Measurements from ENCODE around the gene RBM12. TPM values are rescaled to one million over a fixed set of nuclear protein-coding genes. Genes with fewer than 3 reads are reported as not detected.

The RBM12 gene
- total RNA-seq, 1 donor from 2014 or later, result 88.4 TPM

DNA sequence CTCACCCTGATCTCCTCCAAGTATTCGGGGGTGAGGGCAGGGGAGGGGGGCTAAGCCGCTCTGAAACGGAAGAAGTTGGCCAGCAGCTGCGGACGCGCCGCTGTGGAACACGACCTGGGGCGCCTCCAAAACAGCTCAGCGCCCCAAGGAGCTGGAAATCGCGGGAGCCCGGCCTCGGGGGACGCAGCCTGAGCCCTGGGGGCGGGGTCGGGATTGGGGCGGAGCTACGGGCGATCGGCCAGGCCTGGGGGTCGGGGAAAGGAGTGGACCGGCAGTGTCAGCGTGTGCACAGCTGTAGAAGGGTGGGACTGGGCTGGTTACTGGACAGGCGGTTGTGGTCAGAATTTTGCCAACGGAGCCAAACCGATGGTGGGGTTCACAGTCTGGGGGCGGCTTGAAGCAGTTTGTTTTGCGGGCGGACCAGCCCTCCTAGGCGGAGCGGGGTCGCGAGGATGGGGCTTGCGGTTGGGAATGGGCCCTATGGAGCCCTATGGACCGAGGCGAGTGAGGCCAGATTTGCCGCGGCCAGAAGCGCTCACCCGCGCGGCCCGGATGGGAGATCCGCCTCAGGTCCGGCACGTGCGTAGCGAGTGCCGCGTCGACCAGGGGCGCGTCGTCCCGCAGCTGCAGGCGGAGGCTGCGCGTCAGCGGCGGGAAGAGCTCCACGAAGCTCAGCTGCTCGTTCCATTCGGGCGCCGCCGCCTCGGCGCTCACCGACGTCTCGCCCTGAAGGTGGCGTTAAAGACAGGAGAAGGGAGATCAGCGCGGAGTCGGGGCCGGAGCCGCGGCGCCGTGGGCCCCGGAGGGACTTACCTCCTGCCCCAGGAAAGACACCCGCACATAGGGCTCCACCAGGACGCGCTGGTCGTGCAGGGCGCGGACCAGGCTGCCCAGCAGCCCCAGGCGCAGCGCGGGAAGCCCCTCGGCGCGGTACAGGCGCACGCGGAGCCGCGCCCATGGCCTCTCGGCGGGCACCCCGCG lies 63.4 kb downstream of the RBM12 start:
- peaks cover 3% of the 10 kb centered on the region for H3K4me1 Mint-ChIP-seq (ENCODE audit: low read depth, unreplicated experiment)
- Histone ChIP-seq H3K79me2 (ENCODE audit: insufficient read depth, low read length) (no peaks in the 10 kb centered on the region), H3K36me3 (ENCODE audit: insufficient read depth, low read length) (no peaks in the 10 kb centered on the region), H3K9ac (ENCODE audit: low read length) (peak overlapping the region; percentile 50), H3K27me3 (ENCODE audit: insufficient read depth, low read length) (peaks cover 27% of the 10 kb centered on the region), H3K4me3 (ENCODE audit: insufficient read depth, low read depth, low read length) (peak overlapping the region; percentile 51), H4K20me1 (ENCODE audit: insufficient read depth, low read length) (no peaks in the 10 kb centered on the region), H2AFZ (ENCODE audit: low read depth, low read length) (peak overlapping the region; percentile 79), H3K27ac (ENCODE audit: low read depth, low read length) (no peak overlapping the region), H3K4me2 (ENCODE audit: low read length) (peak overlapping the region; percentile 88), H3K4me1 (ENCODE audit: insufficient read depth, low read length) (peaks cover 11% of the 10 kb centered on the region), H3K9me3 (ENCODE audit: insufficient read depth, low read depth, low read length) (no peaks in the 10 kb centered on the region)
- H3K27me3 Mint-ChIP-seq (ENCODE audit: low read depth, unreplicated experiment), result peaks cover 66% of the 10 kb centered on the region
- peaks cover 2% of the 10 kb centered on the region for H3K36me3 Mint-ChIP-seq (ENCODE audit: low read depth, unreplicated experiment)
- peak; percentile 60 for TF ChIP-seq EZH2 (IDR thresholded peaks at IDR 0.05; ENCODE audit: insufficient read depth, low read length)
- TF ChIP-seq, protein P1, sequence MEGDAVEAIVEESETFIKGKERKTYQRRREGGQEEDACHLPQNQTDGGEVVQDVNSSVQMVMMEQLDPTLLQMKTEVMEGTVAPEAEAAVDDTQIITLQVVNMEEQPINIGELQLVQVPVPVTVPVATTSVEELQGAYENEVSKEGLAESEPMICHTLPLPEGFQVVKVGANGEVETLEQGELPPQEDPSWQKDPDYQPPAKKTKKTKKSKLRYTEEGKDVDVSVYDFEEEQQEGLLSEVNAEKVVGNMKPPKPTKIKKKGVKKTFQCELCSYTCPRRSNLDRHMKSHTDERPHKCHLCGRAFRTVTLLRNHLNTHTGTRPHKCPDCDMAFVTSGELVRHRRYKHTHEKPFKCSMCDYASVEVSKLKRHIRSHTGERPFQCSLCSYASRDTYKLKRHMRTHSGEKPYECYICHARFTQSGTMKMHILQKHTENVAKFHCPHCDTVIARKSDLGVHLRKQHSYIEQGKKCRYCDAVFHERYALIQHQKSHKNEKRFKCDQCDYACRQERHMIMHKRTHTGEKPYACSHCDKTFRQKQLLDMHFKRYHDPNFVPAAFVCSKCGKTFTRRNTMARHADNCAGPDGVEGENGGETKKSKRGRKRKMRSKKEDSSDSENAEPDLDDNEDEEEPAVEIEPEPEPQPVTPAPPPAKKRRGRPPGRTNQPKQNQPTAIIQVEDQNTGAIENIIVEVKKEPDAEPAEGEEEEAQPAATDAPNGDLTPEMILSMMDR (IDR thresholded peaks at IDR 0.05; ENCODE audit: insufficient read depth, low read depth, low read length), result no peak
- DNase-seq (ENCODE audit: low read depth) (peak; percentile 57), FAIRE-seq (no peak)
- H3K27ac Mint-ChIP-seq (ENCODE audit: unreplicated experiment), result no peak overlapping the region
- peaks cover 13% of the 10 kb centered on the region for H3K9me3 Mint-ChIP-seq (ENCODE audit: unreplicated experiment)
- H3K4me3 Mint-ChIP-seq (ENCODE audit: unreplicated experiment), result peak overlapping the region; percentile 66

DNA sequence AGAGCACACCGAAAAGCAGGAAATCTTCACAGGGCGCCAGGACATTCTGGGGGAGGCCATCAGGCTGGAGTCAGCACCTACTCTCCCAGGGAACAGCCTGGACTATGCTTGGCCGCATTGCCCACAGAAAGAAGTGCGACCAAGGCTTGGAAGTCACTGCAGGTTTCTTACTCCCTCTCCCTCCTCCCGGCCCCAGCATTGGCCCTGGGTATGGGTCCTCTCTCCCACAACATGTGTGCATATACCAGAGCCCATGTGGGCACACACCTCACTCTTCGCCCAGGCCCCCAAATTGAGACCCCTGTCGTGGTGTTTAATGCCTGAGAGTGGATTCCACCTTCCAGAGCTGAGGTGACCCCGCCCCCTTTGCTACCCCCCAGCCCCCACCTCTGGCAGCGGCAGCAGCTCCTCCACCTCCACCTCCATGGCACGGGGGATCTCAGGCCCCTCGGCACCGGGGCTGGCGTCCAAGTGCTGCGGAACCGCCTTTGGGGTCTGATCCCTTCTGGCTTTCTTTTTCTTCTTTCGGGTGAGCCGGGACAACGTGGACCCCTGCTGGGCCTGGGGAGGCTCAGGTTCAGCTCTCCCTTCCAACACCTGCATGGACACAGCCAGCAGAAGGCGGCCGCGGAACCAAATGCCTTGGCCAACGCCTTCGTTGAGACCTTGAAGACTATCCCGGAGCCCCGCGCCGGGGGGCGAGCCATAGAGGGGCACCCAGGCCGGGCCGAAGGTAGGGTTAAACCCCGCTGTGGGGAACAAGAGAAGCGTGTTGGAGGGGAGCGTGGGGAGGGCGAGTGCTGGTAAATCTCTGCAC lies 64.3 kb downstream of the RBM12 start:
- Histone ChIP-seq H3K4me2 (ENCODE audit: low read length) (peak overlapping the region; percentile 88), H2AFZ (ENCODE audit: low read depth, low read length) (peak overlapping the region; percentile 79), H3K36me3 (ENCODE audit: insufficient read depth, low read length) (no peaks in the 10 kb centered on the region), H3K27me3 (ENCODE audit: insufficient read depth, low read length) (peaks cover 27% of the 10 kb centered on the region), H3K79me2 (ENCODE audit: insufficient read depth, low read length) (no peaks in the 10 kb centered on the region), H4K20me1 (ENCODE audit: insufficient read depth, low read length) (no peaks in the 10 kb centered on the region), H3K4me1 (ENCODE audit: insufficient read depth, low read length) (peaks cover 11% of the 10 kb centered on the region), H3K27ac (ENCODE audit: low read depth, low read length) (no peak overlapping the region), H3K9me3 (ENCODE audit: insufficient read depth, low read depth, low read length) (no peaks in the 10 kb centered on the region), H3K4me3 (ENCODE audit: insufficient read depth, low read depth, low read length) (peak overlapping the region; percentile 51), H3K9ac (ENCODE audit: low read length) (no peak overlapping the region)
- H3K27me3 Mint-ChIP-seq (ENCODE audit: low read depth, unreplicated experiment), result peaks cover 72% of the 10 kb centered on the region
- H3K4me1 Mint-ChIP-seq (ENCODE audit: low read depth, unreplicated experiment), result peaks cover 3% of the 10 kb centered on the region
- H3K4me3 Mint-ChIP-seq (ENCODE audit: unreplicated experiment), result no peak overlapping the region
- H3K9me3 Mint-ChIP-seq (ENCODE audit: unreplicated experiment), result peaks cover 13% of the 10 kb centered on the region
- FAIRE-seq, result no peak
- H3K27ac Mint-ChIP-seq (ENCODE audit: unreplicated experiment), result no peak overlapping the region
- TF ChIP-seq EZH2 (IDR thresholded peaks at IDR 0.05; ENCODE audit: insufficient read depth, low read length), result no peak
- TF ChIP-seq, protein P1 (IDR thresholded peaks at IDR 0.05; ENCODE audit: insufficient read depth, low read depth, low read length), result no peak
- DNase-seq (ENCODE audit: low read depth), result no peak
- peaks cover 2% of the 10 kb centered on the region for H3K36me3 Mint-ChIP-seq (ENCODE audit: low read depth, unreplicated experiment)

Data from astrocyte (in vitro differentiated cells and primary cell).